Activated CD8-positive, alpha-beta memory T cell treated with anti-CD3 and anti-CD28 coated beads, Interleukin-2, amount 50 U/mL, for 24 hours (primary cell): Measurements from ENCODE around the gene DCAF15.
A peak's percentile ranks its signal among the peaks of the same experiment; 100 is the strongest.

Source experiments
- DNase-seq: peaks from one replicate; pipeline ENCODE4 v3.0.0-alpha.2; 2020; ENCODE audit errors: extremely low read depth

The DCAF15 gene

GRCh38 chr19:13976446-13976845 lies 24.1 kb downstream of the DCAF15 start:
- no peak for DNase-seq

GRCh38 chr19:13977803-13978202 lies 25.5 kb downstream of the DCAF15 start:
- DNase-seq = no peak

GRCh38 chr19:13978351-13979243 lies 26.3 kb downstream of the DCAF15 start:
- no peak for DNase-seq

- DNase-seq = no peak
Measured at GRCh38 chr19:13979244-13979615, 26.9 kb downstream of the DCAF15 start.

GRCh38 chr19:13979686-13980085 lies 27.4 kb downstream of the DCAF15 start:
- no peak for DNase-seq

GRCh38 chr19:13980340-13980739 lies 28.0 kb downstream of the DCAF15 start:
- DNase-seq = no peak

GRCh38 chr19:13981021-13981420 lies 28.7 kb downstream of the DCAF15 start:
- DNase-seq = no peak

- no peak for DNase-seq
Measured at GRCh38 chr19:13981467-13981866, 29.2 kb downstream of the DCAF15 start.

- DNase-seq = no peak
Measured at GRCh38 chr19:13981988-13982501, 29.7 kb downstream of the DCAF15 start.

GRCh38 chr19:13982773-13983172 lies 30.5 kb downstream of the DCAF15 start:
- DNase-seq = no peak

GRCh38 chr19:13983213-13983889 lies 31.0 kb downstream of the DCAF15 start:
- DNase-seq = no peak

- no peak for DNase-seq
Measured at GRCh38 chr19:13984186-13984585, 31.9 kb downstream of the DCAF15 start.

- DNase-seq = no peak
Measured at GRCh38 chr19:13984875-13985741, 32.8 kb downstream of the DCAF15 start.

GRCh38 chr19:13985771-13986347 lies 33.5 kb downstream of the DCAF15 start:
- DNase-seq = no peak

- DNase-seq = peak; percentile 99
Measured at GRCh38 chr19:13986348-13986904, 34.1 kb downstream of the DCAF15 start.

GRCh38 chr19:13987101-13987890 lies 35.0 kb downstream of the DCAF15 start:
- no peak for DNase-seq

GRCh38 chr19:13989487-13989886 lies 37.2 kb downstream of the DCAF15 start:
- no peak for DNase-seq

GRCh38 chr19:13990085-13990484 lies 37.8 kb downstream of the DCAF15 start:
- DNase-seq = no peak

GRCh38 chr19:13992025-13992424 lies 39.7 kb downstream of the DCAF15 start:
- DNase-seq = no peak

- DNase-seq = no peak
Measured at GRCh38 chr19:13993590-13994300, 41.4 kb downstream of the DCAF15 start.
